ENCODE data around the gene ATG14. TPM values are rescaled to one million over a fixed set of nuclear protein-coding genes. Genes with fewer than 3 reads are reported as not detected.
"Not testable (repeated sequence)": the region's sequence is repeated elsewhere in the genome, so short reads cannot be mapped to it uniquely, and the experiment has no call there.

ATG14 gene
- total RNA-seq, 2 donors from 2014 or later, result 11.0 to 12.9 TPM

- 92 to 95% methylated on average over 2 to 3 of the region's 3 CpGs for WGBS, 2 experiments (ENCODE audit: insufficient coverage in 1 of 2, insufficient read length in 1 of 2)
- Mint-ChIP-seq H3K36me3 (ENCODE audit: low read depth) (peaks cover 45% of the 10 kb centered on the region), H3K9me3 (no peaks in the 10 kb centered on the region), H3K27me3 (ENCODE audit: insufficient read depth) (no peaks in the 10 kb centered on the region), H3K27ac (no peak overlapping the region), H3K4me1 (peaks cover 16% of the 10 kb centered on the region), H3K4me3 (no peak overlapping the region)
- Histone ChIP-seq H3K4me1 (ENCODE audit: control insufficient read depth, insufficient read depth, low read length) (no peaks in the 10 kb centered on the region), H3K27ac (ENCODE audit: low read depth, low read length) (no peak overlapping the region), H3K27me3 (ENCODE audit: control insufficient read depth, insufficient read depth, low read length, poor library complexity, severe bottlenecking) (no peaks in the 10 kb centered on the region), H3K9me3 (ENCODE audit: control insufficient read depth, low read length) (no peaks in the 10 kb centered on the region), H3K4me3 (ENCODE audit: low read length) (no peak overlapping the region), H3K9ac (ENCODE audit: extremely low read depth, low read length, poor library complexity, severe bottlenecking) (no peak overlapping the region), H3K36me3 (ENCODE audit: control insufficient read depth, insufficient read depth, low read length) (peaks cover 52% of the 10 kb centered on the region)
- DNase-seq, result no peak
- no peak for TF ChIP-seq CTCF (conservative IDR thresholded peaks at IDR 0.05)
These were observed 27.1 kb downstream of the ATG14 start for GRCh38 chr14:55384536-55384935.

GRCh38 chr14:55383541-55384140, 28.0 kb downstream of the ATG14 start:
- no peak overlapping the region for H3K27ac ChIP-seq (ENCODE audit: low read depth, low read length)
- H3K4me1 Mint-ChIP-seq, result peaks cover 16% of the 10 kb centered on the region
- H3K4me3 Mint-ChIP-seq, result no peak overlapping the region
- no peaks in the 10 kb centered on the region for H3K9me3 Mint-ChIP-seq
- no peak overlapping the region for H3K4me3 ChIP-seq (ENCODE audit: low read length)
- H3K27me3 Mint-ChIP-seq (ENCODE audit: insufficient read depth), result no peaks in the 10 kb centered on the region
- no peak for TF ChIP-seq CTCF (conservative IDR thresholded peaks at IDR 0.05)
- no peaks in the 10 kb centered on the region for H3K4me1 ChIP-seq (ENCODE audit: control insufficient read depth, insufficient read depth, low read length)
- H3K27ac Mint-ChIP-seq, result no peak overlapping the region
- no peaks in the 10 kb centered on the region for H3K27me3 ChIP-seq (ENCODE audit: control insufficient read depth, insufficient read depth, low read length, poor library complexity, severe bottlenecking)
- DNase-seq, result no peak
- no peak overlapping the region for H3K9ac ChIP-seq (ENCODE audit: extremely low read depth, low read length, poor library complexity, severe bottlenecking)
- WGBS, 2 experiments (ENCODE audit: insufficient coverage in 1 of 2, insufficient read length in 1 of 2), result 93 to 94% methylated on average over 5 of the region's 5 CpGs
- peaks cover 43% of the 10 kb centered on the region for H3K36me3 Mint-ChIP-seq (ENCODE audit: low read depth)
- H3K9me3 ChIP-seq (ENCODE audit: control insufficient read depth, low read length), result no peaks in the 10 kb centered on the region
- peaks cover 50% of the 10 kb centered on the region for H3K36me3 ChIP-seq (ENCODE audit: control insufficient read depth, insufficient read depth, low read length)

- H3K27ac Mint-ChIP-seq; H3K9ac ChIP-seq (ENCODE audit: extremely low read depth, low read length, poor library complexity, severe bottlenecking); H3K27me3 Mint-ChIP-seq (ENCODE audit: insufficient read depth); H3K4me1 ChIP-seq (ENCODE audit: control insufficient read depth, insufficient read depth, low read length); H3K27ac ChIP-seq (ENCODE audit: low read depth, low read length); DNase-seq; H3K9me3 Mint-ChIP-seq; H3K4me3 ChIP-seq (ENCODE audit: low read length); H3K27me3 ChIP-seq (ENCODE audit: control insufficient read depth, insufficient read depth, low read length, poor library complexity, severe bottlenecking); H3K9me3 ChIP-seq (ENCODE audit: control insufficient read depth, low read length); H3K4me3 Mint-ChIP-seq: not testable (repeated sequence)
- Mint-ChIP-seq H3K36me3 (ENCODE audit: low read depth) (peaks cover 42% of the 10 kb centered on the region), H3K4me1 (peaks cover 16% of the 10 kb centered on the region)
- H3K36me3 ChIP-seq (ENCODE audit: control insufficient read depth, insufficient read depth, low read length), result peaks cover 54% of the 10 kb centered on the region
- WGBS, 2 experiments (ENCODE audit: insufficient coverage in 1 of 2, insufficient read length in 1 of 2), result 85 to 95% methylated on average over 9 to 10 of the region's 10 CpGs
These were observed 28.6 kb downstream of the ATG14 start for GRCh38 chr14:55383056-55383466.

GRCh38 chr14:55382483-55382882, 29.1 kb downstream of the ATG14 start:
- TF ChIP-seq CTCF (conservative IDR thresholded peaks at IDR 0.05), result no peak
- Mint-ChIP-seq H3K4me1 (peaks cover 16% of the 10 kb centered on the region), H3K36me3 (ENCODE audit: low read depth) (peaks cover 44% of the 10 kb centered on the region), H3K27ac (no peak overlapping the region), H3K9me3 (no peaks in the 10 kb centered on the region), H3K4me3 (no peak overlapping the region), H3K27me3 (ENCODE audit: insufficient read depth) (no peaks in the 10 kb centered on the region)
- 90 to 94% methylated on average over 3 to 4 of the region's 4 CpGs for whole genome bisulfite sequencing, 2 experiments (ENCODE audit: insufficient coverage in 1 of 2, insufficient read length in 1 of 2)
- Histone ChIP-seq H3K4me1 (ENCODE audit: control insufficient read depth, insufficient read depth, low read length) (no peaks in the 10 kb centered on the region), H3K9ac (ENCODE audit: extremely low read depth, low read length, poor library complexity, severe bottlenecking) (no peak overlapping the region), H3K36me3 (ENCODE audit: control insufficient read depth, insufficient read depth, low read length) (peaks cover 60% of the 10 kb centered on the region), H3K27me3 (ENCODE audit: control insufficient read depth, insufficient read depth, low read length, poor library complexity, severe bottlenecking) (no peaks in the 10 kb centered on the region), H3K4me3 (ENCODE audit: low read length) (no peak overlapping the region), H3K9me3 (ENCODE audit: control insufficient read depth, low read length) (no peaks in the 10 kb centered on the region), H3K27ac (ENCODE audit: low read depth, low read length) (no peak overlapping the region)
- no peak for DNase-seq
